ENCODE data around the gene RAB39A. TPM values are rescaled to one million over a fixed set of nuclear protein-coding genes. Genes with fewer than 3 reads are reported as not detected.

Gene RAB39A
- total and polyA plus RNA-seq, 7 experiments from 2014 or later, result 0.10 to 1.6 (median 0.38) TPM; not detected in 4

GRCh38 chr11:107953446-107953845 lies 25.2 kb downstream of the RAB39A start:
- CTCF ChIA-PET, result no interaction called here
- no peak overlapping the region for H3K27ac Mint-ChIP-seq

DNA sequence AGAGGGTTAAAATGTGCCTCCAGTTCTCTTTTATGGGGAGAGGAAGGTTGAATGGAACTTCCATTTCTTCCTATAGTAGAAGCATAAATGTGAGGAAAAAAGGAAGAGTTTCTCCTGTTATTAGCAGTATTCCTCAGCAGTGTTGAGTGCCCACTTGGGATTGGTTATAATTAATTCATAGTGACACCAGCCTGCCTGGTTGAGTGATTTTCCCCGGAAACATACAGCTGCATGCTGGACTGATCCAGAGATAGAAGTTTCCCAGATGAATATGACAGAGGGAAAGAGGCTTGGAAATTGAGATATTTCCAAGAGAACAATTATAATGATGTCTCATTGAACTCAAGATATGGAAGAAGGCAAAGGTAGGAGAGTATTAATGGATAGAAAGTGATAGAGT lies 28.3 kb downstream of the RAB39A start:
- CTCF ChIA-PET, result no interaction called here
- H3K27ac ChIP-seq (ENCODE audit: low read depth, low read length), result no peak overlapping the region
- intact Hi-C loops (cut with micrococcal nuclease), result no loop called here

More at GRCh38 chr11:107953446-107953845, 25.2 kb downstream of the RAB39A start:
- POLR2A ChIA-PET, result no interaction called here
- Mint-ChIP-seq H3K4me3 (no peak overlapping the region), H3K36me3 (no peaks in the 10 kb centered on the region), H3K27me3 (peaks cover 9 to 18% (median 12%) of the 10 kb centered on the region in 5 donors), H3K4me1 (peaks cover 0 to 7% (median 0%) of the 10 kb centered on the region in 7 donors), H3K9me3 (no peaks in the 10 kb centered on the region)
- no peak overlapping the region for H3K4me3 ChIP-seq (ENCODE audit: low read length)
- intact Hi-C loops (cut with micrococcal nuclease), result no loop called here
- H3K27ac ChIP-seq (ENCODE audit: low read depth, low read length), result no peak overlapping the region
- no peaks in the 10 kb centered on the region for H3K36me3 ChIP-seq (ENCODE audit: control insufficient read depth in 2 of 3, insufficient read depth in 3 of 3, low read length in 3 of 3)
- H3K9me3 ChIP-seq (ENCODE audit: control insufficient read depth in 2 of 3, low read length in 3 of 3), result no peaks in the 10 kb centered on the region
- H3K4me1 ChIP-seq (ENCODE audit: control insufficient read depth in 2 of 2, insufficient read depth in 2 of 2, low read length in 2 of 2), result no peaks in the 10 kb centered on the region
- no peaks in the 10 kb centered on the region for H3K27me3 ChIP-seq (ENCODE audit: control insufficient read depth in 2 of 2, insufficient read depth in 2 of 2, low read length in 2 of 2)
- DNase-seq, result no peak
- no peak for ATAC-seq

GRCh38 chr11:107957109-107957588 lies 28.9 kb downstream of the RAB39A start:
- no peaks in the 10 kb centered on the region for H3K9me3 Mint-ChIP-seq
- DNase-seq (no peak), ATAC-seq (peak; percentile 46)
- no peak overlapping the region for H3K4me3 Mint-ChIP-seq
- intact Hi-C loops (cut with micrococcal nuclease), result no loop called here
- Histone ChIP-seq H3K9me3 (ENCODE audit: control insufficient read depth in 2 of 3, low read length in 3 of 3) (no peaks in the 10 kb centered on the region), H3K4me3 (ENCODE audit: low read length) (no peak overlapping the region), H3K27me3 (ENCODE audit: control insufficient read depth in 2 of 2, insufficient read depth in 2 of 2, low read length in 2 of 2) (no peaks in the 10 kb centered on the region), H3K4me1 (ENCODE audit: control insufficient read depth in 2 of 2, insufficient read depth in 2 of 2, low read length in 2 of 2) (no peaks in the 10 kb centered on the region), H3K27ac (ENCODE audit: low read depth, low read length) (no peak overlapping the region), H3K36me3 (ENCODE audit: control insufficient read depth in 2 of 3, insufficient read depth in 3 of 3, low read length in 3 of 3) (no peaks in the 10 kb centered on the region)
- H3K27me3 Mint-ChIP-seq, result peaks cover 6 to 22% (median 17%) of the 10 kb centered on the region in 5 donors
- ChIA-PET CTCF (no interaction called here), POLR2A (no interaction called here)
- H3K4me1 Mint-ChIP-seq, result peaks cover 0 to 7% (median 0%) of the 10 kb centered on the region in 7 donors
- no peak overlapping the region for H3K27ac Mint-ChIP-seq
- H3K36me3 Mint-ChIP-seq, result no peaks in the 10 kb centered on the region

More for the DNA sequence above, 28.3 kb downstream of the RAB39A start:
- DNase-seq (no peak), ATAC-seq (no peak)
- Mint-ChIP-seq H3K4me3 (no peak overlapping the region), H3K4me1 (peaks cover 0 to 7% (median 0%) of the 10 kb centered on the region in 7 donors), H3K27me3 (peaks cover 6 to 20% (median 17%) of the 10 kb centered on the region in 5 donors), H3K9me3 (no peaks in the 10 kb centered on the region), H3K36me3 (no peaks in the 10 kb centered on the region), H3K27ac (no peak overlapping the region)
- no peaks in the 10 kb centered on the region for H3K36me3 ChIP-seq (ENCODE audit: control insufficient read depth in 2 of 3, insufficient read depth in 3 of 3, low read length in 3 of 3)
- POLR2A ChIA-PET, result no interaction called here
- no peaks in the 10 kb centered on the region for H3K4me1 ChIP-seq (ENCODE audit: control insufficient read depth in 2 of 2, insufficient read depth in 2 of 2, low read length in 2 of 2)
- H3K9me3 ChIP-seq (ENCODE audit: control insufficient read depth in 2 of 3, low read length in 3 of 3), result no peaks in the 10 kb centered on the region
- no peaks in the 10 kb centered on the region for H3K27me3 ChIP-seq (ENCODE audit: control insufficient read depth in 2 of 2, insufficient read depth in 2 of 2, low read length in 2 of 2)
- H3K4me3 ChIP-seq (ENCODE audit: low read length), result no peak overlapping the region

DNA sequence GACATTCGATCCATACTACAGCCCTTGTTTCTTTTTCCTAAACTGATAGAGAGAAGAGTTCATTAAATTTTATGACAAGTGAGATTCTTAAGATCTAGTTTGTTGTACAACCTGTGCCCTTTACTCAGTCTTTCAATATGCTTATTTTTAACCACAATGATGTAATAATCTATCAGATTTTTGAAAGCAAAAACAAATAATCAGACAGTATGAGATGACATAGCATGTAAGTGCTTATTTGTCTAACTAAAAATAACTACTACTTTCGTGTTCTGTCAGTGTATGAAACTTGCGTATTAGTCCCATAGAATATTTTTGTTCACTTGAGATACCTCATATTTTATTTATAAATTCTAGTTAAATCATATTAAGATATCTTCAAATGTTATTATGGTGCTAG lies 33.2 kb downstream of the RAB39A start:
- POLR2A ChIA-PET, result no interaction called here
- ATAC-seq (no peak), DNase-seq (no peak)
- CTCF ChIA-PET, result no interaction called here
- no peaks in the 10 kb centered on the region for H3K9me3 ChIP-seq (ENCODE audit: control insufficient read depth in 2 of 3, low read length in 3 of 3)
- Mint-ChIP-seq H3K4me3 (no peak overlapping the region), H3K9me3 (no peaks in the 10 kb centered on the region), H3K4me1 (peaks cover 0 to 7% (median 0%) of the 10 kb centered on the region in 7 donors), H3K27ac (no peak overlapping the region), H3K36me3 (no peaks in the 10 kb centered on the region), H3K27me3 (peaks cover 7 to 21% (median 11%) of the 10 kb centered on the region in 5 donors)
- no peak overlapping the region for H3K4me3 ChIP-seq (ENCODE audit: low read length)
- no peaks in the 10 kb centered on the region for H3K4me1 ChIP-seq (ENCODE audit: control insufficient read depth in 2 of 2, insufficient read depth in 2 of 2, low read length in 2 of 2)
- no peaks in the 10 kb centered on the region for H3K36me3 ChIP-seq (ENCODE audit: control insufficient read depth in 2 of 3, insufficient read depth in 3 of 3, low read length in 3 of 3)
- H3K27ac ChIP-seq (ENCODE audit: low read depth, low read length), result no peak overlapping the region
- H3K27me3 ChIP-seq (ENCODE audit: control insufficient read depth in 2 of 2, insufficient read depth in 2 of 2, low read length in 2 of 2), result no peaks in the 10 kb centered on the region
- intact Hi-C loops (cut with micrococcal nuclease), result no loop called here

DNA sequence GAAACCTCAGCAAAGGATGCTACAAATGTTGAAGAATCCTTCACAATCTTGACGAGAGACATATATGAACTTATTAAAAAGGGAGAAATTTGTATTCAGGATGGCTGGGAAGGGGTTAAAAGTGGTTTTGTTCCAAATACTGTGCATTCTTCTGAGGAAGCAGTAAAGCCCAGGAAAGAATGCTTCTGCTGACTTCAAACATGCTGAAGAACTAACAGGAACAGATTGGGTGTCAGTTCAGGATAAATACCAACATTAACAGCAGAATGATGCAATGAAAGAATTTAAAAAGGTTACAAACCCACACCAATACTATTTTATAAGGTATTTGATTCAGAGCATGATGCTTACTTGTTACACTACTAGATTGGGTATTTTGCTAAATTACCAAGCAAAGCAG lies 33.9 kb downstream of the RAB39A start:
- H3K4me3 ChIP-seq (ENCODE audit: low read length), result no peak overlapping the region
- ChIA-PET POLR2A (no interaction called here), CTCF (no interaction called here)
- no peak for ATAC-seq
- Mint-ChIP-seq H3K27ac (no peak overlapping the region), H3K27me3 (peaks cover 0 to 15% (median 10%) of the 10 kb centered on the region in 5 donors), H3K4me3 (no peak overlapping the region), H3K9me3 (no peaks in the 10 kb centered on the region), H3K4me1 (peaks cover 0 to 3% (median 0%) of the 10 kb centered on the region in 7 donors), H3K36me3 (no peaks in the 10 kb centered on the region)
- no peak overlapping the region for H3K27ac ChIP-seq (ENCODE audit: low read depth, low read length)
- no peaks in the 10 kb centered on the region for H3K4me1 ChIP-seq (ENCODE audit: control insufficient read depth in 2 of 2, insufficient read depth in 2 of 2, low read length in 2 of 2)
- intact Hi-C loops (cut with micrococcal nuclease), result no loop called here
- DNase-seq, result no peak
- no peaks in the 10 kb centered on the region for H3K27me3 ChIP-seq (ENCODE audit: control insufficient read depth in 2 of 2, insufficient read depth in 2 of 2, low read length in 2 of 2)
- no peaks in the 10 kb centered on the region for H3K36me3 ChIP-seq (ENCODE audit: control insufficient read depth in 2 of 3, insufficient read depth in 3 of 3, low read length in 3 of 3)
- H3K9me3 ChIP-seq (ENCODE audit: control insufficient read depth in 2 of 3, low read length in 3 of 3), result no peaks in the 10 kb centered on the region

DNA sequence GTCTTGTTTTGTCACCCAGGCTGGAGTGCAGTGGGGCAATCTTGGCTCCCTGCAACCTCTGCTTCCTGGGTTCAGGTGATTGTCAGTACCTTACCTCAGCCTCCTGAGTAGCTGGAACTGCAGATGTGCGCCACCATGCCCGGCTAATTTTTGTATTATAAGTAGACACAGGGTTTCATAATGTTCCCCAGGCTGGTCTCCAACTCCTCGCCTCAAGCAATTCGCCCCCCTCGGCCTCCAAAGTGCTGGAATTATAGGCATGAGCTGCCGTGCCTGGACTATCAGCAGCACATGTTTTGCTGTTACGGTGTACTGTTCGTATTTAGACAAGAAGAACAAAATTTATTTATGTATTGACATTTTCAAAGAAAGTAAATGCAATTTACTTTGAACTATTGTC lies 34.8 kb downstream of the RAB39A start:
- Mint-ChIP-seq H3K27me3 (peaks cover 0 to 14% (median 8%) of the 10 kb centered on the region in 5 donors), H3K4me3 (no peak overlapping the region), H3K9me3 (no peaks in the 10 kb centered on the region), H3K27ac (no peak overlapping the region), H3K36me3 (no peaks in the 10 kb centered on the region), H3K4me1 (no peaks in the 10 kb centered on the region)
- no peak overlapping the region for H3K27ac ChIP-seq (ENCODE audit: low read depth, low read length)
- ATAC-seq (no peak), DNase-seq (no peak)
- H3K27me3 ChIP-seq (ENCODE audit: control insufficient read depth in 2 of 2, insufficient read depth in 2 of 2, low read length in 2 of 2), result no peaks in the 10 kb centered on the region
- POLR2A ChIA-PET, result no interaction called here
- H3K4me3 ChIP-seq (ENCODE audit: low read length), result no peak overlapping the region
- no peaks in the 10 kb centered on the region for H3K36me3 ChIP-seq (ENCODE audit: control insufficient read depth in 2 of 3, insufficient read depth in 3 of 3, low read length in 3 of 3)
- H3K9me3 ChIP-seq (ENCODE audit: control insufficient read depth in 2 of 3, low read length in 3 of 3), result no peaks in the 10 kb centered on the region
- CTCF ChIA-PET, result no interaction called here
- intact Hi-C loops (cut with micrococcal nuclease), result no loop called here
- H3K4me1 ChIP-seq (ENCODE audit: control insufficient read depth in 2 of 2, insufficient read depth in 2 of 2, low read length in 2 of 2), result no peaks in the 10 kb centered on the region

DNA sequence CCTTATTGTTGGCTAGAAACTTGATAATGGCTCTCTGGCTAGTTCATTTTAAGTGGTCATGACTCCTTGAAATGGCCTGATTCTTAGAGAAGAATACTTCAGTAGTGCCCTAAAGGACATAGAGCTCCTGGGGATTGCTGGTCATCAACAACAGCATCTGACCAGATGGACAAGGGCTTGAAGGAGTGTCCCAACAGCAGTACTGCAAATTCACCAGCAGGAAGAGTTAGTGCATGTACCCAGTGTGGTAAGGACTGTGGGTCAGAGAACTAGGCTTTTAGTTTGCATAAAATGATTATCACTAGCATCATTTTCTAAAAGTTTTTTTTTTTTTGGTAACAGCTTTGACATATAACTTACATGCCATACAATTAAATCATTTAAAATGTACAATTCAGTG lies 41.0 kb downstream of the RAB39A start:
- H3K27ac ChIP-seq (ENCODE audit: low read depth, low read length), result no peak overlapping the region
- ChIA-PET CTCF (no interaction called here), POLR2A (no interaction called here)
- H3K27me3 ChIP-seq (ENCODE audit: control insufficient read depth in 2 of 2, insufficient read depth in 2 of 2, low read length in 2 of 2), result no peaks in the 10 kb centered on the region
- Mint-ChIP-seq H3K27ac (no peak overlapping the region), H3K4me1 (no peaks in the 10 kb centered on the region), H3K27me3 (peaks cover 0 to 11% (median 7%) of the 10 kb centered on the region in 5 donors), H3K4me3 (no peak overlapping the region), H3K9me3 (peaks cover 0 to 2% (median 0%) of the 10 kb centered on the region in 11 donors), H3K36me3 (no peaks in the 10 kb centered on the region)
- no peak for DNase-seq
- no peak for ATAC-seq
- H3K4me1 ChIP-seq (ENCODE audit: control insufficient read depth in 2 of 2, insufficient read depth in 2 of 2, low read length in 2 of 2), result no peaks in the 10 kb centered on the region
- no peaks in the 10 kb centered on the region for H3K9me3 ChIP-seq (ENCODE audit: control insufficient read depth in 2 of 3, low read length in 3 of 3)
- no peaks in the 10 kb centered on the region for H3K36me3 ChIP-seq (ENCODE audit: control insufficient read depth in 2 of 3, insufficient read depth in 3 of 3, low read length in 3 of 3)
- no peak overlapping the region for H3K4me3 ChIP-seq (ENCODE audit: low read length)
- intact Hi-C loops (cut with micrococcal nuclease), result no loop called here

All from naive thymus-derived CD4-positive, alpha-beta T cell (primary cell).